Heart right ventricle (tissue), 16 donors: ENCODE results near the gene CA14. TPM values are rescaled to one million over a fixed set of nuclear protein-coding genes. Genes with fewer than 3 reads are reported as not detected.
"Not testable (repeated sequence)": the region's sequence is repeated elsewhere in the genome, so short reads cannot be mapped to it uniquely, and the experiment has no call there.

Experiments
- ATAC-seq, 8 donors: fragments of 200-7000 bp; cut with Tn5 transposase; one replicate each; pipeline ENCODE4 v1.9.1; 2020; ENCODE audit warnings: mild to moderate bottlenecking in 8 of 8, moderate library complexity in 8 of 8, moderate number of reproducible peaks in 1 of 8
- DNase-seq, 2 donors: peaks; one replicate each; pipeline ENCODE4 v3.0.0-alpha.2; 2020
- H3K27ac ChIP-seq, 10 donors: fragments of 200-600 bp; sonication (generic) in 2 of 10; one replicate each; pipeline versions ENCODE4 v1.5.0 to v1.8.0; 2020 to 2022; ENCODE audit warnings: mild to moderate bottlenecking in 3 of 10
- H3K27me3 ChIP-seq, 7 donors: fragments of 200-600 bp; one replicate each; pipeline ENCODE4 v1.8.0; 2021 to 2022; ENCODE audit warnings: mild to moderate bottlenecking in 2 of 7
- H3K36me3 ChIP-seq, 9 donors: fragments of 200-600 bp; sonication (generic) in 1 of 9; one replicate each; pipeline versions ENCODE4 v1.5.0 to v1.8.0; 2020 to 2022; ENCODE audit warnings: mild to moderate bottlenecking in 2 of 9
- H3K4me1 ChIP-seq, 9 donors: fragments of 200-600 bp; sonication (generic) in 1 of 9; one replicate each; pipeline versions ENCODE4 v1.5.0 to v1.8.0; 2020 to 2022; ENCODE audit warnings: mild to moderate bottlenecking in 4 of 9
- H3K4me3 ChIP-seq, 10 donors: fragments of 200-600 bp; sonication (generic) in 2 of 10; one replicate each; pipeline versions ENCODE4 v1.5.0 to v1.8.0; 2020 to 2022; ENCODE audit warnings: mild to moderate bottlenecking in 7 of 10, moderate library complexity in 2 of 10
- H3K9me3 ChIP-seq, 11 donors: fragments of 200-600 bp in 10 of 11; sonication (generic) in 2 of 11; one replicate each; pipeline versions ENCODE4 v1.5.0 to v1.8.0; 2013 to 2022; ENCODE audit warnings: mild to moderate bottlenecking in 2 of 11, control low read depth in 1 of 11, moderate library complexity in 1 of 11
- CTCF ChIP-seq, 9 donors: fragments of 200-600 bp; sonication (generic) in 2 of 9; IDR thresholded peaks; one replicate each; pipeline versions ENCODE4 v1.5.0 to v1.8.0; 2021 to 2022; ENCODE audit warnings: antibody characterized with exemption in 9 of 9, mild to moderate bottlenecking in 5 of 9, moderate library complexity in 1 of 9
- WGBS, 2 donors: extraction: QIAGEN DNeasy Blood & Tissue Kit; methylation state at CpG; one replicate each; pipeline ENCODE4 v1.1.7; 2013; ENCODE audit warnings: inconsistent platforms in 1 of 2; 5-methylcytosine and 5-hydroxymethylcytosine counted together
- intact Hi-C, 10 donors: fragments of 100-400 bp; cut with DNase I; formaldehyde crosslinking; loops; one replicate each; pipeline versions ENCODE4 v1.11.1 to v1.14.2; 2022
- polyA plus RNA-seq, 2 donors: library from polyadenylated mRNA; stranded (reverse); fragments of 200-250 nt; gene quantifications; one replicate each; pipeline ENCODE4 v1.2.3, GENCODE V29; 2013
- total RNA-seq, 10 donors: library from RNA; stranded (reverse); fragmentation: NEBNext Ultra II Directional in 3 of 10; extraction: Animal tissue kit (Norgen Biotek cat#: 25700) in 3 of 10; gene quantifications; one replicate each; pipeline versions ENCODE4 v1.2.1 to v1.2.4, GENCODE V29; 2021 to 2023
- donor health status: Arrhythmogenic right ventricular cardiomyopathy.
- donor health status: ischemic (EF 13 %, LVEDD 7.1; RV severe dilation, severe dysfunction).
- donor health status: healthy with polysubstance abuse.
- donor health status: DM: no; HTN: yes; CAD: no.
- donor health status: DM: no; HTN: no; CAD: no.
- donor health status: ischemic (EF 25% LVEDD 6.9; RV normal size, moderate dysfunction).
- donor health status: ischemic (EF 25% LVEDD 5.7; RV mildly dilated, moderate dysfunction).
- donor health status: healthy.
- donor health status: DM: yes; HTN: yes; CAD: no.
- donor health status: Ischemic cardiomyopathy.
- donor health status: ischemic (EF 35%, LVEDD 5.7; RV mildly dilated, moderate dysfunction).
- donor health status: nonischemic (EF 11% LVEDD 7.7; RV severe dilation, severe dysfunction).
- donor health status: DM: yes; HTN: yes; CAD: no.
- donor health status: PGD.
- donor health status: ischemic (EF 29% LVEDD 5.4; RV normal size, mild dysfunction).
- donor health status: nonischemic (EF 23%, LVEDD 6.1; RV moderate dilation, normal function).

Gene CA14
- total and polyA plus RNA-seq, 12 donors, result 0.48 to 18.5 (median 3.4) TPM

- no peak overlapping the region for H3K27ac ChIP-seq
- H3K4me3 ChIP-seq, result no peak overlapping the region
- H3K27me3 ChIP-seq, result no peaks in the 10 kb centered on the region
- intact Hi-C loops, result no loop called here
- 95 to 96% methylated on average over 1 of the region's 1 CpG for WGBS, 2 donors
- no peak for ATAC-seq
- H3K4me1 ChIP-seq, result peaks cover 0 to 7% (median 0%) of the 10 kb centered on the region in 9 donors
- peaks cover 0 to 96% (median 39%) of the 10 kb centered on the region in 9 donors for H3K36me3 ChIP-seq
- DNase-seq, result no peak
- TF ChIP-seq CTCF (IDR thresholded peaks at IDR 0.05), result no peak
- no peaks in the 10 kb centered on the region for H3K9me3 ChIP-seq
Observed at GRCh38 chr1:150224983-150225382, 32.6 kb upstream of the CA14 start.

- DNase-seq (no peak), ATAC-seq (no peak)
- intact Hi-C loops, result no loop called here
- H3K27me3 ChIP-seq, result no peaks in the 10 kb centered on the region
- no peak overlapping the region for H3K27ac ChIP-seq
- peaks cover 0 to 7% (median 0%) of the 10 kb centered on the region in 9 donors for H3K4me1 ChIP-seq
- H3K4me3 ChIP-seq, result no peak overlapping the region
- no peak for TF ChIP-seq CTCF (IDR thresholded peaks at IDR 0.05)
- H3K36me3 ChIP-seq, result peaks cover 0 to 96% (median 39%) of the 10 kb centered on the region in 9 donors
- H3K9me3 ChIP-seq, result no peaks in the 10 kb centered on the region
- 100% methylated on average over 1 of the region's 1 CpG for WGBS, 2 donors
Observed at GRCh38 chr1:150225546-150225945, 32.0 kb upstream of the CA14 start.

- H3K36me3 ChIP-seq, result peaks cover 0 to 100% (median 36%) of the 10 kb centered on the region in 9 donors
- H3K4me1 ChIP-seq, result peaks cover 0 to 7% (median 0%) of the 10 kb centered on the region in 9 donors
- no peaks in the 10 kb centered on the region for H3K27me3 ChIP-seq
- no peak for DNase-seq
- no peak for TF ChIP-seq CTCF (IDR thresholded peaks at IDR 0.05)
- no peak overlapping the region for H3K27ac ChIP-seq
- H3K4me3 ChIP-seq, result no peak overlapping the region
- WGBS, 2 donors, result 83 to 93% methylated on average over 2 of the region's 2 CpGs
- no peaks in the 10 kb centered on the region for H3K9me3 ChIP-seq
- ATAC-seq, result no peak
- intact Hi-C loops, result no loop called here
Observed at GRCh38 chr1:150226486-150226885, 31.1 kb upstream of the CA14 start.

GRCh38 chr1:150227228-150227627, 30.3 kb upstream of the CA14 start:
- H3K27ac ChIP-seq, result no peak overlapping the region

GRCh38 chr1:150228246-150228645, 29.3 kb upstream of the CA14 start:
- ATAC-seq, H3K27me3 ChIP-seq, H3K4me3 ChIP-seq, H3K9me3 ChIP-seq, H3K27ac ChIP-seq, intact Hi-C loops, DNase-seq: not testable (repeated sequence)
- WGBS, 2 donors, result 97 to 98% methylated on average over 10 of the region's 10 CpGs
- Histone ChIP-seq H3K36me3 (peaks cover 0 to 85% (median 36%) of the 10 kb centered on the region in 9 donors), H3K4me1 (peaks cover 0 to 14% (median 1%) of the 10 kb centered on the region in 9 donors)

More at GRCh38 chr1:150227228-150227627, 30.3 kb upstream of the CA14 start:
- ATAC-seq, result no peak
- intact Hi-C loops, result no loop called here
- peaks cover 0 to 7% (median 0%) of the 10 kb centered on the region in 9 donors for H3K4me1 ChIP-seq
- no peaks in the 10 kb centered on the region for H3K9me3 ChIP-seq
- no peak for DNase-seq
- TF ChIP-seq CTCF (IDR thresholded peaks at IDR 0.05), result no peak
- peaks cover 0 to 95% (median 36%) of the 10 kb centered on the region in 9 donors for H3K36me3 ChIP-seq
- H3K27me3 ChIP-seq, result no peaks in the 10 kb centered on the region
- H3K4me3 ChIP-seq, result no peak overlapping the region

- H3K4me3 ChIP-seq, H3K27me3 ChIP-seq, ATAC-seq, H3K9me3 ChIP-seq, intact Hi-C loops, DNase-seq: not testable (repeated sequence)
- WGBS, 2 donors, result 95% methylated on average over 10 of the region's 10 CpGs
- Histone ChIP-seq H3K4me1 (peaks cover 0 to 20% (median 15%) of the 10 kb centered on the region in 9 donors), H3K27ac (peak overlapping the region in 5 of 10 donors; percentile 95 to 100 (median 99)), H3K36me3 (peaks cover 0 to 38% (median 7%) of the 10 kb centered on the region in 9 donors)
Observed at GRCh38 chr1:150232921-150233320, 24.7 kb upstream of the CA14 start.
